ENCODE measurements around the gene ENOPH1. TPM values are rescaled to one million over a fixed set of nuclear protein-coding genes. Genes with fewer than 3 reads are reported as not detected.

Gene ENOPH1
- 40.1 TPM for total RNA-seq

DNA sequence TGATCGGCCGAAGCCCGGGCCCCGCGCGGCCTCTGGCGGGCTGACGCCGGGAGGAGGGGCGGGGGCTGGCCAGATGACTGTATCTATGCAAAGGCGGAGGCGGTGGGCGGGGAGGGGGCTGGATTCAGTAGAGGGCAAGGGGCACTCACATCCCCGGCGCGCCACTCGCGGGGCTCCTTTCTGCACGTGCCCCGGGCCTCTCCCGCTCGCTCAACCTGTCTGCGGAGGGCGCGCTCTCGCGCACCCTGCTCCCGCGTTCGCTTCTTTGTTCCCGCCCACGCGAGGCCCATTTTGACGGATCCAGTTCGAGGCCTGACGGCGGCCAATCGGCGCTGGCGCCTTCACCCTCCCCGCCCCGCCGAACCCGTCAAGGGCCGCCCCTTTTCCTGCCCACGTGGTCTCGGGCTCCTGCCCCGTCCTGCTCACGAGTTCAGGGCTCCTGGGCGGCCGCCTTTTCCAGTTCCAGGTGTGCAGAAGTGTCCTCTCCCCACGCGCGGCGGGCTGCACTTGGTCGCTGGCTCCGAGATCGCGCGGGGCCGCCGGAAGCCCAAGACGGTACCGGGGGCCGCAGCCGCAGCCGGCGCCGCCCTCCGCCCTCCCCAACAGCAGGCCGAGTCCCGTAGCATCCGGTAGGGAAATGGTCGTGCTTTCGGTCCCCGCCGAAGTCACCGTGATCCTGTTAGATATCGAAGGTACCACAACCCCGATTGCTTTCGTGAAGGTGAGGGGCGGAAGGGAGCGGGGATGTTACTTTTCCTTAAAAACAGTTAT, at the start of gene ENOPH1, which contains the start of gene HNRNPDL:
Gene ENOPH1 (plus strand): TSS at position 398 of the 771 bp plus-strand sequence. CDS start 240 bp downstream, at position 638.
Gene HNRNPDL (minus strand): TSS at position 270 of the 771 bp plus-strand sequence. CDS start 772 bp downstream, outside the sequence.

Other genes starting within 250 kb of the ENOPH1 start
- 175 TPM for gene HNRNPD, start 56.6 kb upstream of the ENOPH1 start, total RNA-seq
- 320 TPM for gene HNRNPDL, start 128 bp upstream of the ENOPH1 start, total RNA-seq
- gene TMEM150C, start 131.4 kb downstream of the ENOPH1 start, total RNA-seq: 24.6 TPM

All from camera-type eye (tissue), 1 donor.